ENCODE results near the gene CERS1. TPM values are rescaled to one million over a fixed set of nuclear protein-coding genes. Genes with fewer than 3 reads are reported as not detected.
A peak's percentile ranks its signal among the peaks of the same experiment; 100 is the strongest.

Gene CERS1
- total RNA-seq, 1 experiment from 2014 or later, result 13.1 TPM

GRCh38 chr19:18847549-18848463 lies 48.2 kb downstream of the CERS1 start:
- no peak for DNase-seq (ENCODE audit: low spot score)
- in situ Hi-C loops (cut with HindIII; ENCODE audit: low sequenced_read_pairs), result no loop called here

GRCh38 chr19:18846862-18847548 lies 49.0 kb downstream of the CERS1 start:
- in situ Hi-C loops (cut with HindIII; ENCODE audit: low sequenced_read_pairs), result no loop called here
- DNase-seq (ENCODE audit: low spot score), result peak; percentile 90

GRCh38 chr19:18845961-18846360 lies 50.0 kb downstream of the CERS1 start:
- DNase-seq (ENCODE audit: low spot score), result no peak
- in situ Hi-C loops (cut with HindIII; ENCODE audit: low sequenced_read_pairs), result no loop called here

GRCh38 chr19:18844806-18845329 lies 51.1 kb downstream of the CERS1 start:
- DNase-seq (ENCODE audit: low spot score), result no peak
- in situ Hi-C loops (cut with HindIII; ENCODE audit: low sequenced_read_pairs), result no loop called here

GRCh38 chr19:18843960-18844359 lies 52.0 kb downstream of the CERS1 start:
- in situ Hi-C loops (cut with HindIII; ENCODE audit: low sequenced_read_pairs), result no loop called here
- no peak for DNase-seq (ENCODE audit: low spot score)

GRCh38 chr19:18842166-18842565 lies 53.8 kb downstream of the CERS1 start:
- in situ Hi-C loops (cut with HindIII; ENCODE audit: low sequenced_read_pairs), result no loop called here
- no peak for DNase-seq (ENCODE audit: low spot score)

- no peak for DNase-seq (ENCODE audit: low spot score)
- in situ Hi-C loops (cut with HindIII; ENCODE audit: low sequenced_read_pairs), result no loop called here
Observed at GRCh38 chr19:18841400-18841799, 54.6 kb downstream of the CERS1 start.

- in situ Hi-C loops (cut with HindIII; ENCODE audit: low sequenced_read_pairs), result no loop called here
- DNase-seq (ENCODE audit: low spot score), result peak; percentile 52
Observed at GRCh38 chr19:18840288-18841267, 55.4 kb downstream of the CERS1 start.

- no peak for DNase-seq (ENCODE audit: low spot score)
- in situ Hi-C loops (cut with HindIII; ENCODE audit: low sequenced_read_pairs), result no loop called here
Observed at GRCh38 chr19:18839465-18840287, 56.3 kb downstream of the CERS1 start.

- DNase-seq (ENCODE audit: low spot score), result no peak
- in situ Hi-C loops (cut with HindIII; ENCODE audit: low sequenced_read_pairs), result no loop called here
Observed at GRCh38 chr19:18834644-18834984, 61.3 kb downstream of the CERS1 start.

- in situ Hi-C loops (cut with HindIII; ENCODE audit: low sequenced_read_pairs), result no loop called here
- no peak for DNase-seq (ENCODE audit: low spot score)
Observed at GRCh38 chr19:18833849-18834643, 61.9 kb downstream of the CERS1 start.

GRCh38 chr19:18833141-18833476 lies 62.8 kb downstream of the CERS1 start:
- no peak for DNase-seq (ENCODE audit: low spot score)
- in situ Hi-C loops (cut with HindIII; ENCODE audit: low sequenced_read_pairs), result no loop called here

GRCh38 chr19:18832306-18833140 lies 63.4 kb downstream of the CERS1 start:
- in situ Hi-C loops (cut with HindIII; ENCODE audit: low sequenced_read_pairs), result no loop called here
- no peak for DNase-seq (ENCODE audit: low spot score)

GRCh38 chr19:18831524-18832305 lies 64.2 kb downstream of the CERS1 start, which contains the start of gene UPF1:
TSS of gene UPF1 (plus strand) at chr19:18831959. CDS start at chr19:18832210, 251 bp downstream.
- in situ Hi-C loops (cut with HindIII; ENCODE audit: low sequenced_read_pairs), result no loop called here

GRCh38 chr19:18830488-18830887 lies 65.5 kb downstream of the CERS1 start:
- in situ Hi-C loops (cut with HindIII; ENCODE audit: low sequenced_read_pairs), result no loop called here
- no peak for DNase-seq (ENCODE audit: low spot score)

More at GRCh38 chr19:18831524-18832305, 64.2 kb downstream of the CERS1 start, which contains the start of gene UPF1:
- DNase-seq (ENCODE audit: low spot score), result peak; percentile 91

GRCh38 chr19:18828786-18829185 lies 67.2 kb downstream of the CERS1 start:
- in situ Hi-C loops (cut with HindIII; ENCODE audit: low sequenced_read_pairs), result no loop called here
- no peak for DNase-seq (ENCODE audit: low spot score)

Measured in G401 (cell line).